ENCODE results near the gene PRKN. TPM values are rescaled to one million over a fixed set of nuclear protein-coding genes. Genes with fewer than 3 reads are reported as not detected.

Gene PRKN
- total RNA-seq, 6 experiments from 2014 or later = 0.32 TPM; not detected in 5

DNA sequence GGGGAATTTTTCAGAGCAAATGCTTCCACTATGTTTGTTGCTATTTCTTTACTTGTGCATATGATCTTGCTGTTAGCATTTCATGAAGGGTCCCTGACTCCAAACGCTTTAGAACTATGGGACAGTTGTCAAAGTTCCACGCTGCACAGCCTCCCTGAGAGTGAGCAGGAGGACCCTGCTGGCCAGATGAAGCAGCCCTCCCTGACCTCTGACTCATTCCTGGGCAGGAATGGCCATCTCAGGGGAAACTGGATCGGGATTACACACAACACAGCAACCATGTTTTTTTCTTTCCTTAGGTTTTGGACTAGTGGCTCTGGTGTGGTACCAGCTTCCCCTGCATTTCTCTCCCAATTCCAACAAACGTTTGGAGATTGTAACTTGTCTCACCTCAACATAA, 742.9 kb downstream of the PRKN start:
- Mint-ChIP-seq H3K36me3 (ENCODE audit: low read depth) (0 out of 2 replicates have a peak, but pooled peaks cover 4% of the 10 kb centered on the region), H3K27ac (no peak overlapping the region), H3K4me3 (no peak overlapping the region), H3K4me1 (ENCODE audit: low read depth) (no peaks in the 10 kb centered on the region), H3K27me3 (ENCODE audit: insufficient read depth) (no peaks in the 10 kb centered on the region), H3K9me3 (peaks cover 42% of the 10 kb centered on the region)
- DNase-seq = no peak
- TF ChIP-seq, protein P1, sequence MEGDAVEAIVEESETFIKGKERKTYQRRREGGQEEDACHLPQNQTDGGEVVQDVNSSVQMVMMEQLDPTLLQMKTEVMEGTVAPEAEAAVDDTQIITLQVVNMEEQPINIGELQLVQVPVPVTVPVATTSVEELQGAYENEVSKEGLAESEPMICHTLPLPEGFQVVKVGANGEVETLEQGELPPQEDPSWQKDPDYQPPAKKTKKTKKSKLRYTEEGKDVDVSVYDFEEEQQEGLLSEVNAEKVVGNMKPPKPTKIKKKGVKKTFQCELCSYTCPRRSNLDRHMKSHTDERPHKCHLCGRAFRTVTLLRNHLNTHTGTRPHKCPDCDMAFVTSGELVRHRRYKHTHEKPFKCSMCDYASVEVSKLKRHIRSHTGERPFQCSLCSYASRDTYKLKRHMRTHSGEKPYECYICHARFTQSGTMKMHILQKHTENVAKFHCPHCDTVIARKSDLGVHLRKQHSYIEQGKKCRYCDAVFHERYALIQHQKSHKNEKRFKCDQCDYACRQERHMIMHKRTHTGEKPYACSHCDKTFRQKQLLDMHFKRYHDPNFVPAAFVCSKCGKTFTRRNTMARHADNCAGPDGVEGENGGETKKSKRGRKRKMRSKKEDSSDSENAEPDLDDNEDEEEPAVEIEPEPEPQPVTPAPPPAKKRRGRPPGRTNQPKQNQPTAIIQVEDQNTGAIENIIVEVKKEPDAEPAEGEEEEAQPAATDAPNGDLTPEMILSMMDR (IDR thresholded peaks at IDR 0.05) = no peak

GRCh38 chr6:161976553-161976952, 751.0 kb downstream of the PRKN start:
- Mint-ChIP-seq H3K9me3 (peaks cover 56% of the 10 kb centered on the region), H3K4me3 (no peak overlapping the region), H3K27me3 (ENCODE audit: insufficient read depth) (no peaks in the 10 kb centered on the region), H3K27ac (no peak overlapping the region), H3K4me1 (ENCODE audit: low read depth) (no peaks in the 10 kb centered on the region), H3K36me3 (ENCODE audit: low read depth) (0 out of 2 replicates have a peak, but pooled peaks cover 4% of the 10 kb centered on the region)
- no peak for DNase-seq
- TF ChIP-seq, protein P1 (IDR thresholded peaks at IDR 0.05) = no peak

DNA sequence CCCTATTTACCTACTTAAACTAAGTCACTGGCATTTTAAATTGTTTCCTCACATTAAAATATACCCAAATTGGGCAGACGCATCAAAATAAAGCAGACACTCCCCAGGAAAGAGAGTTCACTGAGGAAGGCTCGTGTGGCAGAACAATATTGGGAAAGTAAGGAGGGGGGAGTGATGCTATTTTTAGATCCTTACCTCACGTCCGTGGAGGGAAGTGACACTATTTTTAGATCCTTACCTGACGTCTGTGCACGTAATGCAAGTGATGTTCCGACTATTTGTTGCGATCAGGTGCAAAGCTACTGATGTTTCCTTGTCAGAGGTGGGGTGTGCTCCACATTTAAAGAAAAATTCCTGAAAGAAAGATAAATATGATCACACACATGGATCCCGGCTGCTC, 754.5 kb downstream of the PRKN start:
- Mint-ChIP-seq H3K9me3 (peaks cover 42% of the 10 kb centered on the region), H3K4me1 (ENCODE audit: low read depth) (no peaks in the 10 kb centered on the region), H3K27me3 (ENCODE audit: insufficient read depth) (no peaks in the 10 kb centered on the region), H3K4me3 (no peak overlapping the region), H3K36me3 (ENCODE audit: low read depth) (no peaks in the 10 kb centered on the region), H3K27ac (no peak overlapping the region)
- TF ChIP-seq, protein P1 (IDR thresholded peaks at IDR 0.05) = no peak
- DNase-seq = no peak

DNA sequence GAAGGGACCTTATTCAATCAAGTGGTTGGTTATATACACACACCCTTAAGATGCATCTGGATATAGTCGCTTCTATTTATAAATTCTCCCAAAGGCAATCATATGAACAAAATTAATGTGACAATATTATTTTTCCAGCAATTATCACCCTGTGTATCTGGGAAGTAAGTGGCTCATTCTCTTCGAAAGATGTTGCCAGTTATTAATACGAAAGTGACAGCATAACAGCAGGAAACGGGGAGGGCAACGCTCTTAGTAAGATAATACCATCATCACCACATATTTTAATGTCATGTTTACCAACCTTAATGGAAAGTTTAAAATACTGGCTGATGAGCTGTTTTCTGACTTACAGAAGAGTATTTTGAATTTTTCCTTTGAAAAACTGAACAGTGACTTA, 756.5 kb downstream of the PRKN start:
- TF ChIP-seq, protein P1 (IDR thresholded peaks at IDR 0.05) = no peak
- Mint-ChIP-seq H3K27me3 (ENCODE audit: insufficient read depth) (no peaks in the 10 kb centered on the region), H3K36me3 (ENCODE audit: low read depth) (no peaks in the 10 kb centered on the region), H3K9me3 (peaks cover 47% of the 10 kb centered on the region), H3K4me3 (no peak overlapping the region), H3K27ac (no peak overlapping the region), H3K4me1 (ENCODE audit: low read depth) (no peaks in the 10 kb centered on the region)
- no peak for DNase-seq

- DNase-seq = no peak
- H3K27me3 Mint-ChIP-seq (ENCODE audit: insufficient read depth) = no peaks in the 10 kb centered on the region
- no peak overlapping the region for H3K27ac Mint-ChIP-seq
- peaks cover 23% of the 10 kb centered on the region for H3K9me3 Mint-ChIP-seq
- H3K36me3 Mint-ChIP-seq (ENCODE audit: low read depth) = no peaks in the 10 kb centered on the region
- no peak overlapping the region for H3K4me3 Mint-ChIP-seq
- TF ChIP-seq, protein P1 (IDR thresholded peaks at IDR 0.05) = no peak
- H3K4me1 Mint-ChIP-seq (ENCODE audit: low read depth) = no peaks in the 10 kb centered on the region
Observed at GRCh38 chr6:161963634-161964234, 763.8 kb downstream of the PRKN start.
